Cortex of kidney (tissue), 1 donor: ENCODE measurements around the gene HOXB5.
A peak's percentile ranks its signal among the peaks of the same experiment; 100 is the strongest.

ENCODE experiments used
- DNase-seq: peaks from one replicate; lab custom pipeline; 2025; lab: John Stamatoyannopoulos, UW

Gene HOXB5

GRCh38 chr17:48546924-48547807, 46.4 kb downstream of the HOXB5 start:
- no peak for DNase-seq

DNA sequence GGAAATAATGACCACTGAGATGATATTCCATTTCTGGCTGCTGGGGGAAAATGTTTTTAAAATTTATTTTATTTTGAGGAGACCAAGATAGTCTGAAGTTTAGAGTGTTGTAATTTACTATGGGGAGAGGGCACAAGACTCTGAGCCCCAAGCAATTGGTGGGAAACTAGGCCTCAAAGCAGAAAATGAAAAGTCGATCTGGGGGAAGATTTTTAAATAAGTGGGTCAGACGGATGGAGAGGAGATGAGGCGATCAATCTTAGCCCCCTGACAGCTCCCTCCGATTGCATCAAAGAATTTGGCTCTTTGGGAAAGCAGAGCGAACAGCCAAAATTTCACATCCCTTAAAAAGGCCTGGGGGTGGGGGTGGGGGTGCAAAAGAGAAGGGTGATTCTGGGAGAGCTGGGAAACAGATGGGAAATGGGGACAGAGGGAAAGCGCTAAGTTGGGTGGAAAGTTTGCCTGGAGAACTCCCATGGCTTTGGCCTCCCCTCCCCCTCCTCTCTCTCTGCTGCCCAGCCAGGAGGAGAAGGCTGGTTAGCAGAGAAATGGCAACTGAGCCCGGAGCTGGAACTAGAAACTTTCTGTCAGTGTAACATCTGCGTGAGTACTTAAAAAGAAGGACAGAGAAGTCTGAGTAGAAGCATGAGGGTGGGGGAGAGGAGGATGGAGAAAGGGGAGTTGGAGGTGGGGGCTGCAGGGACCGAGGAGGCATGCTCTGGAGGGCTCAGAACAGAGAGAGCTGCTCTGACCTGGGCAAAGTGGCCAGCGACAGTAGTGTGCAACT, 47.2 kb downstream of the HOXB5 start:
- DNase-seq = no peak

DNA sequence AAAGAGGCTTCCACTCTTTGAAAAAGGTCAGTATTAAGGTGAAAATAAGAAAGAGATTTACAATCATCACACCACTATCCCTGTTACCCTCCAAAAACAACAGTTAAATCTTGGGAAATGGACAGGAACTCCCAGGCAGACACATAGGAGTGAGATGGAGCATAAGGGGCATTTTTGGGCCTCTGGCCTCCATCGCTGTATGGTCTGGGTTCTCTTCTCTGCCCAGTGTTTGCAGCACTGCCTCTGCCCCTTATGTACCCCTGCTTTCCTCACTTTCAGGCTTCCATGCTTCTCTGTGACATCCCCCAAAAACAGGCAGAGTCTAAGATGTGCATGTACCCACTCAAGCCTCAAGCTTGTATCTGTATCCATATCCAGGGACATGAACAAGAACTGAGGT, 48.0 kb downstream of the HOXB5 start:
- DNase-seq = no peak

DNA sequence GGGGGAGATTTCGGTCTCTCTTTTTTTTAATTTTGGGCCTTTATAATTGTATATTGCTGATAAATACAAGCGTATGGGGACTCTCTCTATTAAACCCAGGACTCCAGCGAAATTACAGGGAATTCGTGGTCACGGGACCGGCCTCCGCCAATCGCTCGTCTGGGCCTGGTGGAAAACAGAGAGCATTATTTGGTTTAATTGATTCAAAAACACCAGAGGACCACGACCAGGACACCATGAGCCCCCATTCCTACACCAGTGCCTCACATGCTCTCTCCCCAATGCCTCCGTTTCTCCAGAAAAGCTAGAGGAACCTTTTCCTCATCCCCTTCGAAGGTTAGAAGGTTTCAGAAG, 48.6 kb downstream of the HOXB5 start, which contains the start of gene HOXB2:
TSS of gene HOXB2 (minus strand) at position 88 of the 354 bp plus-strand sequence. CDS start 198 bp downstream, outside the sequence.
- DNase-seq = no peak

DNA sequence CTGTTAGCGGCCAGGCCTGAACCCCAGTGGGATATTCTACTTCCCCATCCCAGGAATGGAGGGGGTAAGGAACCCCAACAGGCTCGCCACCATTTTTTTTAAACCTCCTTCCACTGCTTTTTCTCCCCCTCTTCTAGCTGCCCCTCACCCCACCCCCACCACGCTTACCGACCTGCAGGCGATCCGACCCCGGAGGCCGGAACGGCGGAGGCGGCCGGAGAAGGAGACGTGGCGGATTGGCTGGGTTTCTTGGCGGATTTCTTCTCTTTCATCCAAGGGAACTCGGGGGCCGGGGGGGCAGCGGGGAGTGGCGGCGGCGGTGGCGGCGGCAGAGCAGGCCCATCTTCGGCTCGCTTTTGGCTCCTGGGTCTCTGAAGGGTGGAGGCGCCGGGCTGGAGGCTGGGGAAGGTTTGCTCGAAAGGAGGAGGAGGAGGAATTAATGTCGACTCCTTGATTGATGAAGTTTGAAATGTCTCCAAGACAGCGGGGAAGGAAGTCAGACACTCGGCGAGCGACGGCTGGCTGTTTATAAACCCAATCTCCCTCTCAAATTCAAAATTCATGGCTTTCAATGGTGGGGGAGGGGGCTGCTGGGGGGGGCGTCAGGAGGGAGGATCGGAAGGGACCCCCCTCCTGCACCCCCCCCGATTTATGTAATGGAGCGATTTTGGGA, 49.1 kb downstream of the HOXB5 start:
- no peak for DNase-seq

DNA sequence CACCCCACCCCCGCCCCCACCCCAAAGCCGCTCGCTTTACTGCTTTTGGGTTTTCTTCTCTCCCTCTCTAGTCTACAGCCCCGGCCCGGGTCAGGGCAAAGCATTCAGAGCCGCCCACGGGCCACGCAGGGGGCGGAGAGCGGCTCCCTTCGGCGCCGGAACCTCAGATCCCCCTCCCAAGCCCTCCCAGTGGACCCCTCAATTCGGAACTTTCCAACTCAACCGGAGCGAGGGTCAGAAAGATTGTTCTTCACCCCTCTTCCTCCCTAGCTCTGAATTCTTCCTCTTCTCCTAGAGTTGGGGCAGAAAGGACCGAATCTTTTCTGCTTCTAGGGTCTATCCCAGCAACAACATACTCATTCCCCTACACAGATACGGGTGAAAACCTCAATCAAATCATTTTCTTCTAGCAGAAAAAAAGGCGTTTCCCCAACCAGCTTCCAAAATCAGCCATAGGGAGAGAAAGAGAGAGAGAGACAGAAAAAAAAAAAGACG, 49.7 kb downstream of the HOXB5 start:
- DNase-seq = no peak

- no peak for DNase-seq
Observed at GRCh38 chr17:48543107-48543853, 50.3 kb downstream of the HOXB5 start.

DNA sequence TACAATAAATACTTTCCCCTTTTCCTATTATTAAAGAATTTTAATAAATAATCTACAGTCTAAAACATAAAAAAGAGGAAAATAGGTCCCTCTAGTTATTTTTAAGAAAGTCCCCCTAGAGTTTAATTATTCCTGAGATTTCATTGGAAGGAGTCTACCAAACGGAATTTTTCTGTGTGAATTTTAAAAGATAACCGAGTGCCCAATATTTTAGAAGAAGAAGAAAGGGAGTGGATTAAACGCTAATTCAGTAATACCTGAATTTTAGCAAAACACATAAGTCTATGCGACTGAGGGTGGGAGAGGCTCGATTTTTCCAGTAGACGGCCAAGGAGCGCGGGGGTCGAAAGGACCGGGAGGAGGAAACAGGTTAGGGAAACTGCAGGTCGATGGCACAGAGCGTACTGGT, 50.9 kb downstream of the HOXB5 start:
- DNase-seq = no peak

DNA sequence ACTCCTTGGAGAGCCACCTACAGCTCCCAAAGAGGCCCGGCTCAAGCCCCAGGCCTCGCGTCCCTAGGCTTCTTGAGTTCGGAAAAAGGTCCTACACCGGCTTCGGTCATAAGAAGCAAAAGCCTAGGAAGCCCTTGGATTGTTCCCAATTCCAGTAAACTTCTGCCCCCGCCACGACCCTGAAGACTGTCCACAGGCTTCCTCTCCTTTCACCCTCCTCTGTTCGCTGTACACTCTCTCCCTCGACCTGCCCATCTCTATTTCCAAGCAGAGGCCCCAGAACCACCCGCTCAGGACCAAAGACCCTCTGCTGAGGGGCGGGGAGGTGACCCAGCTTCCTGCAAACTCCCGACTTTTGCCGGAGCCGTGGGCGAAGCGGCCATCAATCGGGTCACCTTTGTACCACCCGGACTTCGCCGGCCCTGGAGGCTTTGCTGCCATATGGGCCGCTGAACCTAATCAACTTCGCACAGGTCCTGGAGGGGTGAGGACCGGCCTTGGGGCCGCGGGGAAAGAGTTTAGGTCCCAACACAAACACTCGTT, 51.4 kb downstream of the HOXB5 start:
- no peak for DNase-seq

DNA sequence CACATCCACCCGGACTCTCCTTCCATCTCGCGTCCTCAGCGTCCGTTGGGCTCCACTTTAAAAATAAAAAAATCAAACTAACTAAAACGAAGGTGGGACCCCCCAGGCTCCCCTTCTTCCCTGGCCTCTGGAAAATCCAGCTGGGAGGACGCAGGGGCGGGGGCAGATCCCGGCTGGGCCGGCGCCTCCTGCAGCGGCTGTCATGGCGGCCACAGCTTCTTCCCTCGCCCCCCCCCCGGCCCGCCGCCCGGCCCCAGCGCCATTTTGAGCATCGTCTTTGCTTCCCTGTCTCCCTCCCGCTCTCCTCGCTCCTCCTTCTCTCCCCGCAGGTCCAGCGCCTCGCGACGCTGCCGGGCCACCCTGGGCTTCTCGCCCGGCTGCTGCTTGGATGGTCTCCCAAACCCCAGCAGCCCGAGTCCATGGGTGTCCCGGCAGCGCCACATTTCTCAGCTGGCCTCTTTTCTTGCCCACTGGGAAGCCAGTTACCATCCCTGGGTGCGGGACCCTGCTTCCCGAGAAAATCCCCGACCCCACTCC, 51.9 kb downstream of the HOXB5 start:
- peak; percentile 28 for DNase-seq
